ENCODE data around the gene NCEH1. TPM values are rescaled to one million over a fixed set of nuclear protein-coding genes. Genes with fewer than 3 reads are reported as not detected.

NCEH1 gene
- total RNA-seq, 4 donors from 2014 or later, result 4.5 to 9.3 (median 6.1) TPM

DNA sequence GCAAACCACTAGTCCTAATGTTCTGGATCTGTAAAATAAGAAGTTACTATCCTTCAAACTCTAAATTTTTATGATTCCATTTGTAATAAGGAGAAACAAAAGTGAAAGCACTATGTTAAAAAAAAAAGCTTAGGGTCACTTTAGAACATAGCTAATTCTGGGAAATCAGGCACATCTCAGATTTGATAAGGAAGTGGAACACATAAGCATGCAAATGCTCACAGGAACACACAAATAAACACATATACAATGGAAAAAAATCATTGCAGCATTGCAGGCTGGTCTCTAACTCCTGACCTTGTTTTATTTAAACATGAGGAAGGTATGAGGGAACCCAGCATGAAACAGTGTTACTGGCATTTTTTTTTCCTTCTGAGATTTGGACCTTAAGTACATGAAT, 124.4 kb downstream of the NCEH1 start:
- H3K4me3 ChIP-seq, result no peak overlapping the region
- peaks cover 0 to 17% (median 5%) of the 10 kb centered on the region in 3 donors for H3K4me1 ChIP-seq
- H3K27ac ChIP-seq, result peak overlapping the region in 2 of 4 donors; percentile 36 to 40
- H3K9me3 ChIP-seq, result peaks cover 0 to 6% (median 0%) of the 10 kb centered on the region in 3 donors
- no peaks in the 10 kb centered on the region for H3K36me3 ChIP-seq
- no peak for ATAC-seq
- no peaks in the 10 kb centered on the region for H3K27me3 ChIP-seq
- TF ChIP-seq POLR2AphosphoS5 (IDR thresholded peaks at IDR 0.05) (peak; percentile 17), POLR2A (IDR thresholded peaks at IDR 0.05) (no peak)

DNA sequence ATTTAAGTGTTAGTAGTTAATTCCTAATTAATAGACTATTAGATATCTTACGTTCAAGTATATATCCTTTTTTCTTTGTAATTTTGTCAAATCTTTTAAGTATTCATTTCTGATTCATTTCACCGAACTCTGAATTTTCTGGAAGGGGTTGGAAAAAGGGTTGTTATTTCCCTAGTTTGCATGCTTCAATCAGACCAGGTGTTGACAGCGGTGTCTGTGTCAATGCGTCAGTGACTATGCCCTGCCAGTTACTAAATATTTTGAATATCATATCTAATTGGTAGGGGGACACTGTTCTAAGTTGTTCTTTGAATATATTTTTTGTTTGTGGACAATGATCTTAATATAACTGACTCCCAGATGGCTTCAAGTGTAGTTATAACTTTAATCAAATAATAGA, 124.9 kb downstream of the NCEH1 start:
- no peak for TF ChIP-seq EP300 (IDR thresholded peaks at IDR 0.05)
- TF ChIP-seq, protein P1, sequence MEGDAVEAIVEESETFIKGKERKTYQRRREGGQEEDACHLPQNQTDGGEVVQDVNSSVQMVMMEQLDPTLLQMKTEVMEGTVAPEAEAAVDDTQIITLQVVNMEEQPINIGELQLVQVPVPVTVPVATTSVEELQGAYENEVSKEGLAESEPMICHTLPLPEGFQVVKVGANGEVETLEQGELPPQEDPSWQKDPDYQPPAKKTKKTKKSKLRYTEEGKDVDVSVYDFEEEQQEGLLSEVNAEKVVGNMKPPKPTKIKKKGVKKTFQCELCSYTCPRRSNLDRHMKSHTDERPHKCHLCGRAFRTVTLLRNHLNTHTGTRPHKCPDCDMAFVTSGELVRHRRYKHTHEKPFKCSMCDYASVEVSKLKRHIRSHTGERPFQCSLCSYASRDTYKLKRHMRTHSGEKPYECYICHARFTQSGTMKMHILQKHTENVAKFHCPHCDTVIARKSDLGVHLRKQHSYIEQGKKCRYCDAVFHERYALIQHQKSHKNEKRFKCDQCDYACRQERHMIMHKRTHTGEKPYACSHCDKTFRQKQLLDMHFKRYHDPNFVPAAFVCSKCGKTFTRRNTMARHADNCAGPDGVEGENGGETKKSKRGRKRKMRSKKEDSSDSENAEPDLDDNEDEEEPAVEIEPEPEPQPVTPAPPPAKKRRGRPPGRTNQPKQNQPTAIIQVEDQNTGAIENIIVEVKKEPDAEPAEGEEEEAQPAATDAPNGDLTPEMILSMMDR (IDR thresholded peaks at IDR 0.05), result no peak
- Histone ChIP-seq H3K4me3 (no peak overlapping the region), H3K4me1 (peaks cover 0 to 17% (median 5%) of the 10 kb centered on the region in 3 donors), H3K9me3 (peaks cover 0 to 6% (median 0%) of the 10 kb centered on the region in 3 donors), H3K36me3 (no peaks in the 10 kb centered on the region), H3K27me3 (no peaks in the 10 kb centered on the region), H3K27ac (no peak overlapping the region)
- WGBS, 2 donors (ENCODE audit: low coverage in 1 of 2), result 82 to 89% methylated on average over 4 of the region's 4 CpGs
- ATAC-seq, result no peak

DNA sequence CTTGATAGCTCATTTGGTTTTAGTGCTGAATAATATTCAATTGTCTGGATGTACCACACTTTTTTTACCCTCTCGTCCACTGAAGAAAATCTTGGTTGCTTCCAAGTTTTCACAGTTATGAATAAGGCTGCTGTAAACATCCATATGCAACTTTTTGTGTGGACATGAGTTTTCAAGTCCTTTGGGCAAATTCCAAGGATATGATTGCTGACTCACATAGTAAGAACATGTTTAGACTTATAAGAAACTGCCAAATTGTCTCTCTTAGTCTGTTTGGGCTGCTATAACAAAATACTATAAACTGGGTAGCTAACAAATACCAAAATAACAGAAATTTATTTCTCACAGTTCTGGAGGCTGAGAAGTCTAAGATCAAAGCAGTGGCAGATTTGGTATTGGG, 128.2 kb downstream of the NCEH1 start:
- H3K4me1 ChIP-seq, result peaks cover 0 to 17% (median 5%) of the 10 kb centered on the region in 3 donors
- 56 to 63% methylated on average over 1 of the region's 1 CpG for WGBS, 2 donors (ENCODE audit: low coverage in 1 of 2)
- no peaks in the 10 kb centered on the region for H3K36me3 ChIP-seq
- no peak overlapping the region for H3K4me3 ChIP-seq
- no peaks in the 10 kb centered on the region for H3K27me3 ChIP-seq
- no peak for TF ChIP-seq EP300 (IDR thresholded peaks at IDR 0.05)
- no peak for TF ChIP-seq POLR2AphosphoS5 (IDR thresholded peaks at IDR 0.05)
- TF ChIP-seq, protein P1 (IDR thresholded peaks at IDR 0.05), result no peak
- TF ChIP-seq POLR2A (IDR thresholded peaks at IDR 0.05), result no peak
- no peak overlapping the region for H3K27ac ChIP-seq
- no peak for ATAC-seq
- no peaks in the 10 kb centered on the region for H3K9me3 ChIP-seq

DNA sequence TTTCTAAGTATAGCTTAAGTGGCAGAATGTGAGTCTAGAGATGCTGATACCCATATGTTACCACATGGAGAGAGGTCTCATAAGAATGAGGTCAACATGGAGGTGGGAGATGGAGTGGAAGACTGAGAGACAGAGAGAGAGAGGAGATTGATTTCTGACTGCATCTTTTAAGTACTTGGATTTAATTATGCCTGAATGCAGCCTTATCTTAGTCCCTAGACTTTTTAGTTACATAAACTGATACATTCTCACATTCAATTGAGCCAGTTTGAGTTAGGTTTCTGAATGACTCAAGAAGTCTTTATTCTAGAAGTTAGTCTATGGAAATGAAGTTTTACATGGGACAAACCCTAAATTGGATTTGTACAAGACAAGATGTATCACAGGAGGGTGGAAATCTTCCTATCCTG, 129.1 kb downstream of the NCEH1 start:
- Histone ChIP-seq H3K27ac (no peak overlapping the region), H3K4me3 (no peak overlapping the region), H3K36me3 (no peaks in the 10 kb centered on the region), H3K9me3 (no peaks in the 10 kb centered on the region), H3K4me1 (peaks cover 0 to 10% (median 5%) of the 10 kb centered on the region in 3 donors), H3K27me3 (no peaks in the 10 kb centered on the region)
- no peak for ATAC-seq
- TF ChIP-seq, protein P1 (IDR thresholded peaks at IDR 0.05), result no peak
- TF ChIP-seq EP300 (IDR thresholded peaks at IDR 0.05) (no peak), POLR2A (IDR thresholded peaks at IDR 0.05) (no peak), POLR2AphosphoS5 (IDR thresholded peaks at IDR 0.05) (no peak)

DNA sequence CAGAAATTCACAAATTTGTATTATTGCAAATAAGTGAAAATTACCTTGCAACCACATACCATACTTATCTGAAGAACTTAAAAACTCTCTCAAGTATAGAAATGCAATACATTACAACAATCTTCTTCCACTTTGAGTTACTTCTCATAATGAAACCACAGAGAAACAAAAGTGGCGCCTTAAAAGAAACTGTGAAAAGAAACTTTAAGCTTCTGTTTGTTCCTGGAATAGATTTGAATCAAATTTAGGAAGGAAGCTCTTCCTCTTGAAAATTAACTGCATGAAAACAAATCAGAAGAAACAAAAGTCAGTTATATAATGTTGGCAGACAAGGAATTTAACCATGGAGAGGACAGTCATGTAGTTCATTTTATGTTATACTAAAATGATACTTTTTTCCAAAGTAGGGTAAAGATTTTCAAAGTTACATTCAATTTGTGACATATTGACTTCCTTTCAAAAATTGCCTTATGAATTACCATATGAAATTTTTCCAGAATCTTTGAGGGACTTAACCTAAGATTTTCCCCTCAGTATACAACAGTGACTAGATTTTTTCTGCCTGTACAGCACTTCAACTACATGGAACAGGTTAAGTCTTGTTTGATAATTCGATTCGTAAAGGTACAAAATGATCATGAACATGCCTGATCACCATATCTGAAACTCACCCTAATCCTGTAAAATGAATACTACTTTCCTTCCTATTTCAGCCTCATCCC, 130.0 kb downstream of the NCEH1 start:
- no peak for TF ChIP-seq POLR2A (IDR thresholded peaks at IDR 0.05)
- TF ChIP-seq POLR2AphosphoS5 (IDR thresholded peaks at IDR 0.05), result no peak
- no peak for TF ChIP-seq EP300 (IDR thresholded peaks at IDR 0.05)
- TF ChIP-seq, protein P1 (IDR thresholded peaks at IDR 0.05), result no peak
- no peaks in the 10 kb centered on the region for H3K27me3 ChIP-seq
- peaks cover 0 to under 1% (median 0%) of the 10 kb centered on the region in 3 donors for H3K4me1 ChIP-seq
- ATAC-seq, result no peak
- no peak overlapping the region for H3K4me3 ChIP-seq
- 70 to 81% methylated on average over 3 of the region's 3 CpGs for WGBS, 2 donors (ENCODE audit: low coverage in 1 of 2)
- H3K36me3 ChIP-seq, result no peaks in the 10 kb centered on the region
- H3K27ac ChIP-seq, result peak overlapping the region in 1 of 4 donors; percentile 22
- H3K9me3 ChIP-seq, result no peaks in the 10 kb centered on the region

Small RNA genes within 50 kb of the gene (small RNA-seq; reads per million reads assigned to genes)
- 0 reads per million in 4 donors for gene RNU6-547P

Other genes with a start within 250 kb of the NCEH1 start
- gene TNFSF10, start 187.6 kb downstream of the NCEH1 start, total RNA-seq, result 10 to 100 TPM; 21.5 to 32.3 (median 27.1) TPM
- gene ECT2, start 39.7 kb upstream of the NCEH1 start, total RNA-seq, result 1 to 10 TPM; 3.7 to 6.8 (median 5.8) TPM